Adrenal gland (tissue), 12 donors: ENCODE results near the gene BLCAP. TPM values are rescaled to one million over a fixed set of nuclear protein-coding genes. Genes with fewer than 3 reads are reported as not detected.

Source experiments
- DNase-seq, 7 donors: peaks; one replicate each; pipeline ENCODE4 v3.0.0-alpha.2; 2019 to 2020
- H3K27ac ChIP-seq, 5 donors: fragments of 200-600 bp; sonication (generic) in 4 of 5; 1 replicate in 3 of 5; 2 replicates in 2 of 5; pipeline versions ENCODE4 v1.5.1 to v1.8.0; 2016 to 2020; ENCODE audit warnings: mild to moderate bottlenecking in 1 of 5
- H3K27me3 ChIP-seq: fragments of 200-600 bp; 2 replicates; pipeline ENCODE4 v1.8.0; 2021
- H3K36me3 ChIP-seq, 2 donors: fragments of 200-600 bp; replicated peaks in 1 of 2; 1 replicate in 1 of 2; 2 replicates in 1 of 2; pipeline versions ENCODE4 v1.5.1 to v1.8.0; 2018 to 2022
- H3K4me1 ChIP-seq, 2 donors: fragments of 200-600 bp; replicated peaks in 1 of 2; 1 replicate in 1 of 2; 2 replicates in 1 of 2; pipeline versions ENCODE4 v1.5.1 to v1.8.0; 2018 to 2021
- H3K4me3 ChIP-seq, 4 donors: fragments of 200-600 bp; sonication (generic) in 3 of 4; one replicate each; pipeline ENCODE4 v1.5.1; 2016 to 2018
- H3K9me3 ChIP-seq, 3 donors: fragments of 200-600 bp; sonication (generic) in 1 of 3; replicated peaks in 1 of 3; 1 replicate in 2 of 3; 2 replicates in 1 of 3; pipeline versions ENCODE4 v1.5.1 to v1.8.0; 2016 to 2021
- POLR2A ChIP-seq, 2 donors: fragments of 450-650 bp; IDR thresholded peaks; one replicate each; pipeline ENCODE4 v1.6.1; 2017; ENCODE audit warnings: antibody characterized with exemption in 2 of 2, mild to moderate bottlenecking in 2 of 2, moderate library complexity in 1 of 2
- WGBS, 4 donors: extraction: QIAGEN DNeasy Blood & Tissue Kit in 2 of 4; methylation state at CpG; one replicate each; pipeline versions ENCODE4 v1.1.5 to v1.1.7; 2013 to 2017; 5-methylcytosine and 5-hydroxymethylcytosine counted together
- intact Hi-C, 2 donors: fragments of 100-400 bp; cut with DNase I; formaldehyde crosslinking; loops; one replicate each; pipeline versions ENCODE4 v1.14.1 to v1.15.0; 2022 to 2023
- polyA plus RNA-seq, 3 donors: library from polyadenylated mRNA; stranded (reverse); fragments of 200-250 nt in 2 of 3; fragments of 350-450 nt in 1 of 3; fragmentation: Illumina TruSeq in 1 of 3; extraction: RNeasy Lipid Tissue Mini Kit (QIAGEN cat#74804) in 1 of 3; gene quantifications; one replicate each; pipeline ENCODE4 v1.2.3, GENCODE V29; 2013 to 2014
- total RNA-seq, 9 donors: library from RNA; depleted of rRNA in 4 of 9; stranded (reverse); fragments of >200 nt in 4 of 9; fragments of 120-200 nt in 1 of 9; fragmentation: NEBNext Ultra II Directional in 1 of 9; extraction: Animal tissue kit (Norgen Biotek cat#: 25700) in 1 of 9; gene quantifications; one replicate each; pipeline versions ENCODE4 v1.1.0 to v1.2.4, GENCODE V29; 2013 to 2023
- TF ChIP-seq, protein P1 (sequence below), 6 experiments: fragments of 450-650 bp in 4 of 6; fragments of 200-600 bp in 2 of 6; sonication (generic) in 1 of 6; IDR thresholded peaks; 1 replicate in 5 of 6; 2 replicates in 1 of 6; pipeline versions ENCODE4 v1.5.1 to v1.8.0; 2016 to 2021; ENCODE audit warnings: antibody characterized with exemption in 6 of 6, mild to moderate bottlenecking in 2 of 6, moderate library complexity in 1 of 6
- donor health status: healthy with polysubstance abuse.
- donor health status: Bipolar disorder and iron deficiency.
- donor health status: DM: yes; HTN: yes; CAD: no.
- donor health status: DM: no; HTN: no; CAD: no.
- donor health status: DM: no; HTN: no; CAD: no.
- donor health status: DM: yes; HTN: yes; CAD: no.

Gene BLCAP
- total and polyA plus RNA-seq, 12 donors, result 50.2 to 105 (median 68.4) TPM

DNA sequence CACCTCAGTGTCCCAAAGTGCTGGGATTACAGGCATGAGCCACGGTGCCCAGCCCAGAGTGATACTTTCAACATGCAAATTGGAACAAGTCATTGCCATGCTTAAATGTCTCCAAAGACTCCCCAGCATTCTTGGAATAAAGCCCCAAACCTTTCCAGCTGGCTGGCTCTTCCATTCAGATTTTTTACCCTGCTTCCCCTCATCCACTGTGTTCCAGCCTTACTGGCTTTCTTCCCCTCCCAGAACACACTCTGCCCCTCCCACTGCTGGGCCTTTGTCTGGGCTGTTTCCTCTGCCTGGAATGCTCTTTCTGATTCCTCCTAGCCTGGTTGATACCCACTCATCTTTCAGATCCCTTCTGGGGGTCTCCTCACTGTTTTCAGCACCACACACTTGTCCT is 46.8 kb downstream of the BLCAP start:
- H3K9me3 ChIP-seq, result no peaks in the 10 kb centered on the region
- H3K27ac ChIP-seq, result no peak overlapping the region
- H3K4me3 ChIP-seq, result no peak overlapping the region
- no peaks in the 10 kb centered on the region for H3K36me3 ChIP-seq
- no peaks in the 10 kb centered on the region for H3K4me1 ChIP-seq
- 79 to 90% (median 82%) methylated on average over 1 of the region's 1 CpG for whole genome bisulfite sequencing, 4 donors
- no peak for DNase-seq
- no peaks in the 10 kb centered on the region for H3K27me3 ChIP-seq
- TF ChIP-seq POLR2A (IDR thresholded peaks at IDR 0.05), result no peak
- TF ChIP-seq, protein P1, sequence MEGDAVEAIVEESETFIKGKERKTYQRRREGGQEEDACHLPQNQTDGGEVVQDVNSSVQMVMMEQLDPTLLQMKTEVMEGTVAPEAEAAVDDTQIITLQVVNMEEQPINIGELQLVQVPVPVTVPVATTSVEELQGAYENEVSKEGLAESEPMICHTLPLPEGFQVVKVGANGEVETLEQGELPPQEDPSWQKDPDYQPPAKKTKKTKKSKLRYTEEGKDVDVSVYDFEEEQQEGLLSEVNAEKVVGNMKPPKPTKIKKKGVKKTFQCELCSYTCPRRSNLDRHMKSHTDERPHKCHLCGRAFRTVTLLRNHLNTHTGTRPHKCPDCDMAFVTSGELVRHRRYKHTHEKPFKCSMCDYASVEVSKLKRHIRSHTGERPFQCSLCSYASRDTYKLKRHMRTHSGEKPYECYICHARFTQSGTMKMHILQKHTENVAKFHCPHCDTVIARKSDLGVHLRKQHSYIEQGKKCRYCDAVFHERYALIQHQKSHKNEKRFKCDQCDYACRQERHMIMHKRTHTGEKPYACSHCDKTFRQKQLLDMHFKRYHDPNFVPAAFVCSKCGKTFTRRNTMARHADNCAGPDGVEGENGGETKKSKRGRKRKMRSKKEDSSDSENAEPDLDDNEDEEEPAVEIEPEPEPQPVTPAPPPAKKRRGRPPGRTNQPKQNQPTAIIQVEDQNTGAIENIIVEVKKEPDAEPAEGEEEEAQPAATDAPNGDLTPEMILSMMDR (IDR thresholded peaks at IDR 0.05), result no peak
- intact Hi-C loops, result no loop called here

DNA sequence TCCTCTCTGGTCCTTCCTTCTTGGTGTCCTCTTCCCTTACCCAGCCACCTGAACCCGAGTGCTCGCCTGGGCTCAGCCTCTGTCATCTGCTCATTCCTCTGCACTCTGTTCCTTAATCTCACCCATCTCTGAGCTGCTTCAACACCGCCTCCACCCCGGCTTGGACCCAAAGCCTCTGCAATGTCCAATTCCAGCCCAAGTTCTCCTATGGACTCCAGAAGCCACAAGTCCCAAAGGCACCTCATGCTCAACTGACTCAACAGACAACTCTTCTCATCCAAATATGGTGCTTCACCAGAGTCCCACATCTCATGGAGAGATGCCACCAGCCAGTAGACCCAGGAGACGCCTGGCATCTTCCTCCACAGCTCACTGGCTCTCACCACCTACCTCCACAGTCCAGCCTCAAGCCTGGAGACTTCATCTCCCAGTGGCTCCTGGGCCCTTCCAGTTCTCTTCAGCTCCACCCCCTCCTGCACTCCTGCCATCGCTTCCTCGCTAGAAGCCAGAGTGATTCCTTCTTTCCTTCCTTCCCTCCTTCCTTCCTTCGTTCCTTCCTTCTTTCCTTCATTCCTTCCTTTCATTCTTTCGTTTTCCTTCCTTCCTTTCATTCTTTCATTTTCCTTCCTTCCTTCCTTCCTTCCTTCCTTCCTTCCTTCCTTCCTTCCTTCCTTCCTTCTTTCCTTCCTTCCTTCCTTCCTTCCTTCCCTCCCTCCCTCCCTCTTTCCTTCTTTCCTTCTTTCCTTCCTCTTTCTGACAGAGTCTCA is 47.6 kb downstream of the BLCAP start:
- no peak for DNase-seq
- WGBS, 4 donors, result 83 to 95% (median 85%) methylated on average over 8 to 9 of the region's 9 CpGs
- intact Hi-C loops, result no loop called here

DNA sequence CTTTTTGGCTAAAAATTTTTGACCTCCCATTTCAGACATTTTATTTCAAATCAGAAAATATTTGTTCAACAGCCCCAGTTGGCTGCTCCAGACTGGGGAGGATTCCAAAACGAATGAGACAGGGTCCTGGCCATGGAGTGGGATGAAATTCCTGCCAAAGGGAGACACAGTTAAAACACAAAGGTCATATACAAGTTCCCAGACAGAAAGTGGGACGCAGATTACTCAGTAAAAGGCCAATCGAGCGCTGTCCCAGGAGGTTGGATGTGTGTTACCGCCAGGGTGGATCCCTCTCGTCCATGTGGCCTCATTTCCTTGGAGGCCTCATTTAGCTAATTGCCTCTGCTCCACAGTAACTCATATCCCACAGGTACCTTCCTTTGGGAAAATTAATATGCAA is 48.4 kb downstream of the BLCAP start:
- no peak for TF ChIP-seq POLR2A (IDR thresholded peaks at IDR 0.05)
- TF ChIP-seq, protein P1 (IDR thresholded peaks at IDR 0.05), result no peak
- H3K27me3 ChIP-seq, result no peaks in the 10 kb centered on the region
- H3K4me3 ChIP-seq, result no peak overlapping the region
- H3K36me3 ChIP-seq, result no peaks in the 10 kb centered on the region
- DNase-seq, result peak in 3 of 7 donors; percentile 12 to 25 (median 16)
- H3K4me1 ChIP-seq, result no peaks in the 10 kb centered on the region
- intact Hi-C loops, result no loop called here
- WGBS, 4 donors, result 63 to 74% (median 71%) methylated on average over 6 of the region's 6 CpGs
- H3K9me3 ChIP-seq, result no peaks in the 10 kb centered on the region
- peak overlapping the region in 1 of 5 donors; percentile 20 for H3K27ac ChIP-seq

More for the DNA sequence above, 47.6 kb downstream of the BLCAP start:
- Histone ChIP-seq H3K4me1 (no peaks in the 10 kb centered on the region), H3K36me3 (no peaks in the 10 kb centered on the region), H3K27me3 (no peaks in the 10 kb centered on the region), H3K4me3 (no peak overlapping the region), H3K27ac (no peak overlapping the region), H3K9me3 (no peaks in the 10 kb centered on the region)
- TF ChIP-seq POLR2A (IDR thresholded peaks at IDR 0.05), result no peak
- TF ChIP-seq, protein P1 (IDR thresholded peaks at IDR 0.05), result no peak

DNA sequence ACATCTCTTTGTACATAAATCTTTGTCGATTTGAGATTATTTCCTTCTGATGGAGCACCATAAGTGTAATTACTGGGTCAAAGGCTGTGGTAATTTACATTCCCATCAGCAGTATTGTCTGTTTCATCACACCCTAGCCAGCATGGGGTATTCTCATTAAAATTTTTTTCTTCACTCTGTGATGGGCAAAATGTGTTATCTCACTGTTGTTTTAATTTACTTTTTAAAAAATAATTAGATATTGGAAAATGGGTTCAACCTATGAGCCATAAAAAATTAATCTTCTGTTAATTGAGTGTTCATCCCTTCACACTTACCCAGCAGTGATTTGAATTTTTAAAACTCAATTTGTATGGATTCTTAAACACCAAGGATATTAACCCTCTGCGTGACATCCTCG is 50.6 kb downstream of the BLCAP start:
- H3K27ac ChIP-seq, result no peak overlapping the region
- WGBS, 4 donors, result 53 to 70% (median 65%) methylated on average over 3 of the region's 3 CpGs
- no peaks in the 10 kb centered on the region for H3K9me3 ChIP-seq
- DNase-seq, result no peak
- no peaks in the 10 kb centered on the region for H3K27me3 ChIP-seq
- no peaks in the 10 kb centered on the region for H3K4me1 ChIP-seq
- no peak overlapping the region for H3K4me3 ChIP-seq
- H3K36me3 ChIP-seq, result no peaks in the 10 kb centered on the region
- intact Hi-C loops, result no loop called here
- no peak for TF ChIP-seq POLR2A (IDR thresholded peaks at IDR 0.05)
- TF ChIP-seq, protein P1 (IDR thresholded peaks at IDR 0.05), result no peak
